DND-41 (cell line): Measurements from ENCODE around the gene RBFOX1.

Experiments
- CTCF ChIP-seq: IDR thresholded peaks from 2 replicates; pipeline ENCODE4 v1.5.1; 2012; ENCODE audit warnings: borderline replicate concordance, low read length, moderate library complexity, mild to moderate bottlenecking; ENCODE audit not compliant: poor library complexity, severe bottlenecking; ENCODE audit errors: extremely low read depth
- EZH2 ChIP-seq: IDR thresholded peaks from 3 replicates; pipeline ENCODE4 v1.6.1; 2012; ENCODE audit warnings: borderline replicate concordance, low read depth, mild to moderate bottlenecking, moderate library complexity, low read length, inconsistent platforms; ENCODE audit not compliant: severe bottlenecking

DNA sequence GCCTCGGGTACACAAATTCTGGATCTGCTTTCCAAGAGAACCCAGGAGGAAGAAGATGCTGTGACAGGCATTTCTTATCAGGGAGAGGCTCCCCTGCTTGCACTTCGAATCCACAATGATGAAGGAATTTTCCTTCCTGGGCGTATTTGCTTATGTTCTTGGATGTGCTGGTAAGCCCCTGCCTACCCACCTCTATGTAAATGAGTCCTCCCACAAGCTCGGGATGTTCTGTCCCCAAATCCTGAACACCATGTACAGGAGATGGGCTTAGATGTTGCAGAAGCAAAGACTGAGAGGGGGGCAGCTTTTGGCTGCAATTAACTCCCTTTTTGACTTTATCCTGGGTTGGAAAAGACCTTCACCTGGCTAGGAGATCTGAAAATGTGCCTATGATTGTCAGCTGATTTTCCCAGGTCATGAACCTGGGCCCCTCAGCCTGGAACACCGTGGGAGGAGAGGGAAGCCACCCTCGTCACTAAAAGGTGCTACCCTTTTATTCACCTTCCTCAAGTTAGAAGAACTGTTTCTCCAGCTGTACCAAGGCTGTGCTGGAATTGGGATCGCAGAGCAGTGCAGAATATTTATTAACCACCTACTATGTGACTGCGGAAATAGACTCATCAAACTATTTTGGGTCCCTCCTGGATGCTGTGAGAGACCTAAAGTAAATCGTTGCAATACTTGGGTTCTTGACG is 150.1 kb downstream of the RBFOX1 start:
- TF ChIP-seq CTCF (no peak), EZH2 (no peak)
